ENCODE results near the gene SAFB2. TPM values are rescaled to one million over a fixed set of nuclear protein-coding genes. Genes with fewer than 3 reads are reported as not detected.

The SAFB2 gene
- total RNA-seq, 1 donor from 2014 or later = 104 TPM

DNA sequence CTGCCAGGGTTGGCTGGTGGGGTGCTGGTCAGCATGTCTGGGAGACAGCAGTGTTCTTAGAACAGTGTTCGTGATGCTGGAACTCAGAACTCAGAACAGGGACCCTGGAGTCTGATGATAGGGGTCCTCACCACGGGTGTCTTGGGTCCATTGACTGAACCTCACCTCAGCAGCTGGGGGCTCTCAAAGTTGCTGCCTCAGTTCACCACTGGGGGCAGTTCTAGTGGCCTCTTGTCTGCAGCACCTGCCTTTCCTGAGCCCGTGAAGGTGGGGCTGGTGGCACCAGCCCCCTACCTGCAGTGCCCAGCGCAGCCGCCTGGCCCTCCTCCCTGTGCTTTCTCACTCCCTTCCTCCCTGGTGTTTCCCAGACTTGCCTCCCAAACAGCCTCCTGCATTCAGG lies 28.8 kb upstream of the SAFB2 start:
- no peaks in the 10 kb centered on the region for H3K9me3 Mint-ChIP-seq
- no peak for DNase-seq (ENCODE audit: low spot score)
- no peak overlapping the region for H3K4me3 Mint-ChIP-seq
- H3K27me3 Mint-ChIP-seq (ENCODE audit: insufficient read depth) = no peaks in the 10 kb centered on the region
- intact Hi-C loops (cut with micrococcal nuclease) = no loop called here
- peaks cover 64% of the 10 kb centered on the region for H3K36me3 Mint-ChIP-seq (ENCODE audit: low read depth)
- no peaks in the 10 kb centered on the region for H3K4me1 Mint-ChIP-seq (ENCODE audit: low read depth)
- H3K27ac Mint-ChIP-seq = no peak overlapping the region

DNA sequence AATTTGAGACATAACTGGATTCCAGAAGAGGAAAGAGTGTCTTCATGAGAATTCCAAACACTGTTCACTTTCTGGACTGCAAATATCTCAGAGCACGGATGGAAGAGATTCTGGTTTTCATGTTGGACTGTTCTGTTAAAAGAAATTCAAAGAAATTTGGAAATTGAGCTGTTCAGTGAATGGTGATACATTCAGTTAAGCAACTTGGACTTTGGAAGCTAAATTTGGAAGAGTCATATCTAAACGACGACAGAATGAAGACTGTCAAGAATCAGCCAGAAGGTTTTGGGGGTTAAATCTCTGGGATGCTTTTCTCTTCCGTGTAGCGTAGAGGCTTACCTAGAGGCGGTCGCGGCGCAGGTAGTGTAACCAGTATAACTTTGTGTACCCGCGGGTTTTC lies 25.9 kb upstream of the SAFB2 start:
- peaks cover 5% of the 10 kb centered on the region for H3K4me1 Mint-ChIP-seq (ENCODE audit: low read depth)
- H3K4me3 Mint-ChIP-seq = no peak overlapping the region
- no peaks in the 10 kb centered on the region for H3K27me3 Mint-ChIP-seq (ENCODE audit: insufficient read depth)
- intact Hi-C loops (cut with micrococcal nuclease) = no loop called here
- no peak for DNase-seq (ENCODE audit: low spot score)
- H3K36me3 Mint-ChIP-seq (ENCODE audit: low read depth) = peaks cover 67% of the 10 kb centered on the region
- no peaks in the 10 kb centered on the region for H3K9me3 Mint-ChIP-seq
- no peak overlapping the region for H3K27ac Mint-ChIP-seq

DNA sequence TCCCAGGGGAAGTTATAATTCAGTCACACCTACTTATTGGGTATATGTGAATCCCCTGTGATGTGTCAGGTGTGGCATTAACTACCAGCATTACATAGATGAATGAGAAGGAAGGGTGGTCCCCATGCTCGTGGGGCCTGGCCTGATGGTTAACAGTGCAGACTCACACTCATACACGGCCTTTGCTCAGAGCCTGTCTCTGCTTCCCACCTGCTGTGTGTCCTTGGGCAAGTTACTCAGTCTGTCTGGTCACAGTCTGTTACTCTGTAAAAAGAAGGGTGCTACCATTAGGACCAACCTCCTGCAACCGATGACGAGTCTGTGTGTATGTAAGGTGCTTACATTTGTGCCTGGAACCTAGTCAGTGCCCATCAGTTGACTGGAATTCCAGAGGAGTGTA lies 24.1 kb upstream of the SAFB2 start:
- intact Hi-C loops (cut with micrococcal nuclease) = no loop called here
- peaks cover 62% of the 10 kb centered on the region for H3K36me3 Mint-ChIP-seq (ENCODE audit: low read depth)
- H3K27me3 Mint-ChIP-seq (ENCODE audit: insufficient read depth) = no peaks in the 10 kb centered on the region
- no peak for DNase-seq (ENCODE audit: low spot score)
- no peak overlapping the region for H3K4me3 Mint-ChIP-seq
- peaks cover 5% of the 10 kb centered on the region for H3K4me1 Mint-ChIP-seq (ENCODE audit: low read depth)
- H3K9me3 Mint-ChIP-seq = no peaks in the 10 kb centered on the region
- peak overlapping the region; percentile 31 for H3K27ac Mint-ChIP-seq

DNA sequence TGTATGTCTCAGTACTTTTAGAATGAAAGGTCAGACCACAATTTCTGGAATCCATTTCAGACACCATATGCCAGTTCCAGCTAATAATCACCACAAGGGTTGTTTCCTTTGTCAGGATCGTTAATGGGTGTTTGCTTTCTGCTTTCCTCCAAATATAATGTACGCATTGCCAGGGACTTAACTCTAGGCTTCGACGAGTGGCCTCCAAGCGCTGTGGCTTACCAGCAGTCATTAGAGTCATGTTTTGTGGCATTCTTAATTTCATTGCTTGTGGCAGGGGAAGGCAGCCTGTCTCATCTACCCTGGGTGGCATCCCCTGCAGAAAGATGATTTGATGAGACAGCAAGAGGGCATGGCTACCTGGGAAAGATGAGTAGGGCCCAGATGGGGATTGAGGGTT lies 22.8 kb upstream of the SAFB2 start:
- H3K9me3 Mint-ChIP-seq = no peaks in the 10 kb centered on the region
- H3K4me1 Mint-ChIP-seq (ENCODE audit: low read depth) = peaks cover 5% of the 10 kb centered on the region
- no peak for DNase-seq (ENCODE audit: low spot score)
- no peak overlapping the region for H3K4me3 Mint-ChIP-seq
- no peaks in the 10 kb centered on the region for H3K27me3 Mint-ChIP-seq (ENCODE audit: insufficient read depth)
- intact Hi-C loops (cut with micrococcal nuclease) = no loop called here
- H3K36me3 Mint-ChIP-seq (ENCODE audit: low read depth) = peaks cover 63% of the 10 kb centered on the region
- H3K27ac Mint-ChIP-seq = no peak overlapping the region

DNA sequence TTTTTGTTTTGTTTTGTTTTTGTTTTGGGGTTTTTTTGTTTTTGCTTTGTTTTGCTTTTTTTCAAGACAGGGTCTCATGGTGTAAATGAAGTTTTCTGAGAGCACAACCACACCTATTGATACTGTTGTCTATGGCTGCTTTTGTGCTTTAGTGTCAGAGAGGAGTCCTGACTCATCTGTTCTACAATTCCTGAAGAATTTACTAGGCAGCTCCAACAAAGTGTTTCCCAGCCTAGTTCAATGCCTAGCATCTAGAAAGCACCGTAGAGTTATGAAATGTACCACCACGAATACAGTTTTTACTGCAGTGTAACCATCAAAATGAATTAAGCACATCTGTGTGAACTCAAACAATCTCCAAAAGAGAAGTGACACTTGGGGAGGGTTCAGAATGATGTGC lies 21.5 kb upstream of the SAFB2 start:
- no peak overlapping the region for H3K27ac Mint-ChIP-seq
- intact Hi-C loops (cut with micrococcal nuclease) = no loop called here
- no peaks in the 10 kb centered on the region for H3K27me3 Mint-ChIP-seq (ENCODE audit: insufficient read depth)
- no peak overlapping the region for H3K4me3 Mint-ChIP-seq
- H3K4me1 Mint-ChIP-seq (ENCODE audit: low read depth) = peaks cover 5% of the 10 kb centered on the region
- peaks cover 55% of the 10 kb centered on the region for H3K36me3 Mint-ChIP-seq (ENCODE audit: low read depth)
- H3K9me3 Mint-ChIP-seq = no peaks in the 10 kb centered on the region
- DNase-seq (ENCODE audit: low spot score) = no peak

DNA sequence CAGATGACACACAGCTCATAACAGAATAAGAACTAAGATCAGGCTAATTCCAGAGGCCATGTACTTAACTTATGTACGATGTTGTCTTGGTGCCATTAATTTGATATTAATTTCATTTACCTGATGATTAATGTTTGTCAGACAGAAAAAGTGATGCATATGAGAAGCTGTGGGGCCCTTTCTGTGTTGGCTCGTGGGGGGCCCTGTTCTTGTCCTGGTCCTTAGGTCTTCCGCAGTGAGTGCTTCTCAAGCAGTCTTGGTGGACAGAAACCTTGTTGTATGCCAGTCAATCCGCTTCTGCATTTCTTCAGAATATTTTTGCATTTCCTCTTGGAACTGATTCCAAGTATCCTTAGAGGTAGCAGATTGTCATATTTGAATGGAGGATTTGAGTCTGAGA lies 20.5 kb upstream of the SAFB2 start:
- H3K36me3 Mint-ChIP-seq (ENCODE audit: low read depth) = peaks cover 50% of the 10 kb centered on the region
- intact Hi-C loops (cut with micrococcal nuclease) = no loop called here
- no peak overlapping the region for H3K4me3 Mint-ChIP-seq
- peaks cover 5% of the 10 kb centered on the region for H3K4me1 Mint-ChIP-seq (ENCODE audit: low read depth)
- H3K9me3 Mint-ChIP-seq = no peaks in the 10 kb centered on the region
- no peak for DNase-seq (ENCODE audit: low spot score)
- no peak overlapping the region for H3K27ac Mint-ChIP-seq
- H3K27me3 Mint-ChIP-seq (ENCODE audit: insufficient read depth) = no peaks in the 10 kb centered on the region

DNA sequence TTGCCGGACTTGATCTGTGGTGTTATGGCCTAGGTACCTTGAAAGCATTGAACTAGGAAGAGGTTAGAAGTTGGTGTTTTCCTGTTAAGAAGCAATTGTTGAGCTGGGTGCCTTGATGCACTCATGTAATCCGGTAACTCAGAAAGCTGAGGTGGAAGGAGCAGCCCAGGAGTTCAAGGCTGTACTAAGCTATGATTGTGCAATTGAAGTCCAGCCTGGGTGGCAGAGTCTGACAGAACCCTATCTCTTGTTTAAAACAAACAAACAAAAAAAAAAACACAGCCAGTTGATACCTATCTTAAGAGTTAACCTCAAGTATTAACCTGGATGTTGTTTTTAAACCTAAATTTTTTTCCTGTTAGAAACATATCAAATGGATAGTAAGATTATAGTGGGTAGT lies 19.6 kb upstream of the SAFB2 start:
- no peak overlapping the region for H3K4me3 Mint-ChIP-seq
- no peak for DNase-seq (ENCODE audit: low spot score)
- no peaks in the 10 kb centered on the region for H3K27me3 Mint-ChIP-seq (ENCODE audit: insufficient read depth)
- intact Hi-C loops (cut with micrococcal nuclease) = no loop called here
- H3K27ac Mint-ChIP-seq = no peak overlapping the region
- peaks cover 5% of the 10 kb centered on the region for H3K4me1 Mint-ChIP-seq (ENCODE audit: low read depth)
- peaks cover 49% of the 10 kb centered on the region for H3K36me3 Mint-ChIP-seq (ENCODE audit: low read depth)
- no peaks in the 10 kb centered on the region for H3K9me3 Mint-ChIP-seq

DNA sequence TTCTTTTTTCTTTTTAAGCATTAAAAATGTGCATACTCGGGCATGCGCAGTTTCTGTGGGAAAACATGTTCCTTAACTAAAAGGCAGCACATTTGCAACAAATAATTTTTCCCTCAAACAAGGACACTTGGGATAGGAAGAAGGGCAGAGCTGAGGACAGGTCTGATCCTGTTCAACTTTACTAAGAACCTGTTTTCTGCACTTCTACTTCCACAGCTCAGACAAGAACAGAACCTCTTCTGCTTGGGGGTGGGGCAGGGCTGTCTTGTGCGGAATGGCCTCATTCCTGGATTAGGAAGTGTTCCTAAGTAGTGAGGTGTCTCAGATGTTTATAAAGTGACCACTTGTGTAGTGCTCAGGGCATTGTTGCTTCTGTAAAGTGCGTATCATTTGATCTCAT lies 18.6 kb upstream of the SAFB2 start:
- no peak for DNase-seq (ENCODE audit: low spot score)
- Mint-ChIP-seq H3K27ac (no peak overlapping the region), H3K4me3 (no peak overlapping the region), H3K9me3 (no peaks in the 10 kb centered on the region), H3K27me3 (ENCODE audit: insufficient read depth) (no peaks in the 10 kb centered on the region), H3K4me1 (ENCODE audit: low read depth) (peaks cover 5% of the 10 kb centered on the region), H3K36me3 (ENCODE audit: low read depth) (peaks cover 39% of the 10 kb centered on the region)
- intact Hi-C loops (cut with micrococcal nuclease) = no loop called here

DNA sequence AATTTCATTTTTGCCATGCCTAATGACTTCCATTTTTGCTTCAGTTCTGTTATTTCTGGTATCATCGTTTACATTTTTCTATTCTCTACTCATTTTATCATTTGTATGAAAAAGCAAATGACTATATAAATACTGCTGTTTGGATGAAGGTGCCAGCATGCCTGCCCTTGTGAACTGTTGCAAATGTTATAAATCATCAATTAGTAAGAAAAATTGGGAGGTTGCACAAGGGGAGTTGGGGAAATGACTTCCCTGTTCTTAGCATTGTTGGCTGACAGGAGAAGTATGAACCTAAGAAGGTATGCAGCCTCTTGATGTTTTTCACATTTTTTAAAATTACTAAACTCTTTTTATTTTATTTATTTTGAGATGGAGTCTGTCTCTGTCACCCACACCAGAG lies 15.4 kb upstream of the SAFB2 start:
- H3K27ac Mint-ChIP-seq = no peak overlapping the region
- H3K4me3 Mint-ChIP-seq = no peak overlapping the region
- intact Hi-C loops (cut with micrococcal nuclease) = no loop called here
- no peaks in the 10 kb centered on the region for H3K9me3 Mint-ChIP-seq
- no peaks in the 10 kb centered on the region for H3K27me3 Mint-ChIP-seq (ENCODE audit: insufficient read depth)
- peaks cover 11% of the 10 kb centered on the region for H3K4me1 Mint-ChIP-seq (ENCODE audit: low read depth)
- DNase-seq (ENCODE audit: low spot score) = no peak
- peaks cover 27% of the 10 kb centered on the region for H3K36me3 Mint-ChIP-seq (ENCODE audit: low read depth)

DNA sequence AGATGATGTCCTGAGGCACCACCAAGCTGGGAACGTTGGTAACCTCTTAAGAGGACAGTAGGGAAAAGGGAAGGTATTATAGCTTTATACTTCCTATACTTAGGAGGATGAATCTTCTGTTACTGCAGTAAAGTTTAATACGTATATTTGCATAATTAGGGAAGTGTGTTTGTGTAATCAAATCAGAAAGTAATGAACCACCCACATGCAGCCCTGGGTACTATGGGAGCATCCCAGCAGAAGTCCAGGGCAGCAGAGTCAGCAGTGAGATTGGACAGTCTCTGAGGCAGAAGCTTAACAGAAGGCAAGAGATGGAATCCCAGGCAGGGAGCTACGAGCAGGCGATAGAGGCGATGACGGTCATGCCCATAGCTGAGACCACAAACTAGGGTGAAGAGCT lies 12.9 kb upstream of the SAFB2 start:
- no peaks in the 10 kb centered on the region for H3K9me3 Mint-ChIP-seq
- DNase-seq (ENCODE audit: low spot score) = no peak
- H3K4me1 Mint-ChIP-seq (ENCODE audit: low read depth) = peaks cover 28% of the 10 kb centered on the region
- no peak overlapping the region for H3K27ac Mint-ChIP-seq
- intact Hi-C loops (cut with micrococcal nuclease) = no loop called here
- H3K36me3 Mint-ChIP-seq (ENCODE audit: low read depth) = peaks cover 28% of the 10 kb centered on the region
- no peaks in the 10 kb centered on the region for H3K27me3 Mint-ChIP-seq (ENCODE audit: insufficient read depth)
- no peak overlapping the region for H3K4me3 Mint-ChIP-seq

DNA sequence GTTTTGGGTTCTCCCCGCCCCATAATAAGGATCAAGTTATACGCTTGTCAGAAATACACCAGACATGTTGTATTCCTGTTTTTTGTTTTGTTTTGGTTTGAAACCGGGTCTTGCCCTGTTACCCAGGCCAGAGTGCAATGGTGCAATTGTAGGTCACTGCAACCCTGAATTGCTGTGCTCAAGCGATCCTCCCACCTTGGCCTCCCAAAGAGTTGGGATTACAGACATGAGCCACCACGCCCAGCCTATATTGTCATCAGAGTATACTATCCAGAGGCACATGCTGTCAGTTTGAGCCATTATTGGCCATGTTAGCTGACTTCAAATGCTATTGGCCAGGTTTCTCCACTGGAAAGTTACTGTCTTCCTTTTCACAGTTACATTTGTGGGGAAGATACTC lies 10.1 kb upstream of the SAFB2 start:
- no peak overlapping the region for H3K27ac Mint-ChIP-seq
- H3K4me3 Mint-ChIP-seq = no peak overlapping the region
- H3K9me3 Mint-ChIP-seq = no peaks in the 10 kb centered on the region
- H3K36me3 Mint-ChIP-seq (ENCODE audit: low read depth) = peaks cover 38% of the 10 kb centered on the region
- DNase-seq (ENCODE audit: low spot score) = no peak
- no peaks in the 10 kb centered on the region for H3K27me3 Mint-ChIP-seq (ENCODE audit: insufficient read depth)
- intact Hi-C loops (cut with micrococcal nuclease) = no loop called here
- peaks cover 46% of the 10 kb centered on the region for H3K4me1 Mint-ChIP-seq (ENCODE audit: low read depth)

DNA sequence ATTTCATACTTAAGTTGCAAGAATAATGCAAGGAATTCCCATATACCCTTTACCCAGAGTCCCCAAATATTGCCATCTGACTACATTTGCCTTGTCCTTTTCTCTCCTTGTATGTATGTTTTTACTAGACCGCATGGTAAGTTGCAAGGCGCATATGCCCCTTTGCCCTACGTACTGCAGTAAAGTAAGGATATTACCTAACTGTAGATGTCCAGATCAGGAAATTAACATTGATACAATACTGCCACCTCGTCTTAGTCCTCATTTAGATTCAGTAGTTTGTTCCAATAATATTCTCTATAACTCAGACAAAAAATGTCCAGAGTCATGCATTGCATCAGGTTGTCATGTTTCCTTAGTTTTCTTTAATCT lies 9.7 kb upstream of the SAFB2 start:
- no peaks in the 10 kb centered on the region for H3K9me3 Mint-ChIP-seq
- H3K27ac Mint-ChIP-seq = no peak overlapping the region
- no peaks in the 10 kb centered on the region for H3K27me3 Mint-ChIP-seq (ENCODE audit: insufficient read depth)
- no peak overlapping the region for H3K4me3 Mint-ChIP-seq
- no peak for DNase-seq (ENCODE audit: low spot score)
- peaks cover 50% of the 10 kb centered on the region for H3K4me1 Mint-ChIP-seq (ENCODE audit: low read depth)
- peaks cover 38% of the 10 kb centered on the region for H3K36me3 Mint-ChIP-seq (ENCODE audit: low read depth)
- intact Hi-C loops (cut with micrococcal nuclease) = no loop called here

DNA sequence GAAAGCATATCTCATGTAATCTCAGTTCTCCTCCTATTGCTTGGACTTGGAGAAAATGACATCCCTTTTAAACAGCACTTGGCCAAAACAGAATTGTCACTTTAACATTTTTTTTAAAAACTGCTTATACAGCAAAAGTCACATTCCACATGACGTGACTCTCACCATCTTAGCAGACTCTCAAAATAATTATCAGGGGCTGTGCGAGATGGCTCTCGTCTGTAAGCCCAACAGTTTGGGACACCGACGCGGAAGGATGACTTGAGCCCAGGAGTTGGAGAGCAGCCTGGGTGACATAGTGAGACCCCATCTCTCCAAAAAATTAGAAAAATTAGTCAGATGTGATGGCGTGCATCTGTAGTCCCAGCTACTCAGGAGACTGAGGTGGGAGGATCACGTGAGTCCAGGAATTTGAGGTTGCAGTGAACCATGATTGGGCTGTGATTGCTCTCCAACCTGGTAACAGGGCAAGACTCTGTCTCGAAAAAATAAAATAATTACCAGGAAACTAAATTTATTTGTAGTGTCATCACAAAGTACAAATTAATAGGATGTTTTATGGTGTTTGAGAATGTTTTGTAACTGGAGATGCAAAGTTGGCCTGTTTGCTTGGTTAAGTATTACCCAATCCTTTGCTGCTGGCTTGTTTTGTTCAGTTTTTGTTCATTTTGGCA lies 9.1 kb upstream of the SAFB2 start:
- H3K9me3 Mint-ChIP-seq = no peaks in the 10 kb centered on the region
- no peak overlapping the region for H3K27ac Mint-ChIP-seq
- H3K4me3 Mint-ChIP-seq = no peak overlapping the region
- H3K4me1 Mint-ChIP-seq (ENCODE audit: low read depth) = peaks cover 51% of the 10 kb centered on the region
- DNase-seq (ENCODE audit: low spot score) = no peak
- peaks cover 39% of the 10 kb centered on the region for H3K36me3 Mint-ChIP-seq (ENCODE audit: low read depth)
- intact Hi-C loops (cut with micrococcal nuclease) = no loop called here
- H3K27me3 Mint-ChIP-seq (ENCODE audit: insufficient read depth) = no peaks in the 10 kb centered on the region

DNA sequence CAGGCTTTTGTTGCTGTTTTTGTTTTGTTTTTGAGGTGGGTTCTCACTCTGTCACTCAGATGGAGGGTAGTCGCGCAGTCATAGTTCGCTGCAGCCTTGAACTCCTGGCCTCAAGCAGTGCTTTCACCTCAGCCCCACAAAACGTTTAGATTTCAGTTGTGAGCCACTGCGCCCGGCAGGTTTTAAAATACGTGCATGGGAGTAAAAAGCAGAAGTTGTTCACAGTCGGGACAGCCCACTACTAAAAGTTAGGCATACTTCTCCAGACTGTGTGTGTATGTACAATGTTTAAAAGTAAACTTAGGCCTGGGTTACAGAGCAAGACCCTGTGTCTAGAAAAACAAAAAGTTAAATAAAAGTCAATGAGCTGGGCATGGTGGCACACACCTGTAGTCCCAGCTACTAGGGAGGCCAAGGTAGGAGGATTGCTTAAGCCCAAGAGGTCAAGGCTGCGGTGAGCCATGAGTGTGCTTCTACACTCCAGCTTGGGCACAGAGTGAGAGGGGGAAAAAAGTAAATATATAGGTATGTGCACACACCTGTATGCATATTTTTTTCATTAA lies 6.4 kb upstream of the SAFB2 start:
- intact Hi-C loops (cut with micrococcal nuclease) = loop anchor here (10.0 kb wide), 1 partner anchor 796 kb away; the partner anchor contains the start of gene KHSRP
- Mint-ChIP-seq H3K27me3 (ENCODE audit: insufficient read depth) (no peaks in the 10 kb centered on the region), H3K4me1 (ENCODE audit: low read depth) (peaks cover 66% of the 10 kb centered on the region), H3K4me3 (no peak overlapping the region), H3K9me3 (no peaks in the 10 kb centered on the region), H3K36me3 (ENCODE audit: low read depth) (peaks cover 58% of the 10 kb centered on the region), H3K27ac (no peak overlapping the region)
- DNase-seq (ENCODE audit: low spot score) = no peak
